Neural progenitor cell (in vitro differentiated cells): ENCODE data around the gene SIPA1L3. TPM values are rescaled to one million over a fixed set of nuclear protein-coding genes. Genes with fewer than 3 reads are reported as not detected.
A peak's percentile ranks its signal among the peaks of the same experiment; 100 is the strongest.
"Not testable (repeated sequence)": the region's sequence is repeated elsewhere in the genome, so short reads cannot be mapped to it uniquely, and the experiment has no call there.

Experiments used
- DNase-seq: peaks from one replicate; pipeline ENCODE4 v3.0.0-alpha.2; 2016; ENCODE audit warnings: low spot score
- H2AFZ ChIP-seq: fragments of 200-600 bp; sonication (generic); replicated peaks from 2 replicates; pipeline ENCODE4 v1.6.1; 2016; ENCODE audit warnings: antibody characterized with exemption
- H3F3A ChIP-seq: fragments of 200-600 bp; sonication (generic); 2 replicates; pipeline ENCODE4 v1.6.1; 2016; ENCODE audit warnings: antibody characterized with exemption, low read depth
- H3K27ac ChIP-seq: fragments of 200-600 bp; sonication (generic); 2 replicates; pipeline ENCODE4 v1.5.1; 2016; ENCODE audit warnings: mild to moderate bottlenecking
- H3K27me3 ChIP-seq: fragments of 200-600 bp; sonication (generic); 2 replicates; pipeline ENCODE4 v1.6.1; 2016; ENCODE audit warnings: mild to moderate bottlenecking, moderate library complexity
- H3K36me3 ChIP-seq: fragments of 200-600 bp; sonication (generic); 2 replicates; pipeline ENCODE4 v1.5.1; 2016
- H3K4me1 ChIP-seq: fragments of 200-600 bp; sonication (generic); 2 replicates; pipeline ENCODE4 v1.6.1; 2016; ENCODE audit warnings: mixed run types
- H3K4me2 ChIP-seq: fragments of 200-600 bp; sonication (generic); 2 replicates; pipeline ENCODE4 v1.6.1; 2016
- H3K4me3 ChIP-seq: fragments of 200-600 bp; sonication (generic); 2 replicates; pipeline ENCODE4 v1.5.1; 2016
- H3K79me2 ChIP-seq: fragments of 200-600 bp; sonication (generic); 2 replicates; pipeline ENCODE4 v1.6.1; 2016; ENCODE audit warnings: low read depth
- H3K9ac ChIP-seq: fragments of 200-600 bp; sonication (generic); 2 replicates; pipeline ENCODE4 v1.6.1; 2016
- H3K9me3 ChIP-seq: fragments of 200-600 bp; sonication (generic); 2 replicates; pipeline ENCODE4 v1.5.1; 2016; ENCODE audit warnings: low read depth
- H4K20me1 ChIP-seq: fragments of 200-600 bp; sonication (generic); 2 replicates; pipeline ENCODE4 v1.6.1; 2016; ENCODE audit warnings: low read depth
- H3K27ac Mint-ChIP-seq: 3 replicates; pipeline ENCODE4 v1.8.0; 2021; ENCODE audit warnings: mixed read lengths
- H3K27me3 Mint-ChIP-seq: 2 replicates; pipeline ENCODE4 v1.8.0; 2022; ENCODE audit warnings: low read depth, mild to moderate bottlenecking, inconsistent platforms, moderate library complexity, mixed read lengths; ENCODE audit not compliant: insufficient read depth
- H3K36me3 Mint-ChIP-seq: 3 replicates; pipeline ENCODE4 v1.8.0; 2021; ENCODE audit warnings: mixed read lengths
- H3K4me1 Mint-ChIP-seq: 3 replicates; pipeline ENCODE4 v1.8.0; 2021; ENCODE audit warnings: mixed read lengths
- H3K4me3 Mint-ChIP-seq: 3 replicates; pipeline ENCODE4 v1.8.0; 2021; ENCODE audit warnings: mild to moderate bottlenecking, moderate library complexity, mixed read lengths
- H3K9me3 Mint-ChIP-seq: 3 replicates; pipeline ENCODE4 v1.8.0; 2020; ENCODE audit warnings: mixed read lengths
- CTCF ChIP-seq: fragments of 200-600 bp; sonication (generic); IDR thresholded peaks from 2 replicates; pipeline ENCODE4 v1.5.1; 2017; ENCODE audit warnings: antibody characterized with exemption, mild to moderate bottlenecking
- EZH2 ChIP-seq: fragments of 200-600 bp; sonication (generic); IDR thresholded peaks from 2 replicates; pipeline ENCODE4 v1.6.1; 2017; ENCODE audit warnings: antibody characterized with exemption, mild to moderate bottlenecking, moderate library complexity
- EZH2phosphoT487 ChIP-seq: fragments of 200-600 bp; sonication (generic); IDR thresholded peaks from 2 replicates; pipeline ENCODE4 v1.6.1; 2017; ENCODE audit warnings: antibody characterized with exemption
- total RNA-seq: library from RNA; depleted of rRNA; stranded (reverse); fragments of >200 nt; gene quantifications from 2 replicates; pipeline ENCODE4 v1.2.3, GENCODE V29; 2015; ENCODE audit warnings: low replicate concordance

SIPA1L3 gene
- total RNA-seq, 1 donor from 2014 or later, result 19.2 TPM

DNA sequence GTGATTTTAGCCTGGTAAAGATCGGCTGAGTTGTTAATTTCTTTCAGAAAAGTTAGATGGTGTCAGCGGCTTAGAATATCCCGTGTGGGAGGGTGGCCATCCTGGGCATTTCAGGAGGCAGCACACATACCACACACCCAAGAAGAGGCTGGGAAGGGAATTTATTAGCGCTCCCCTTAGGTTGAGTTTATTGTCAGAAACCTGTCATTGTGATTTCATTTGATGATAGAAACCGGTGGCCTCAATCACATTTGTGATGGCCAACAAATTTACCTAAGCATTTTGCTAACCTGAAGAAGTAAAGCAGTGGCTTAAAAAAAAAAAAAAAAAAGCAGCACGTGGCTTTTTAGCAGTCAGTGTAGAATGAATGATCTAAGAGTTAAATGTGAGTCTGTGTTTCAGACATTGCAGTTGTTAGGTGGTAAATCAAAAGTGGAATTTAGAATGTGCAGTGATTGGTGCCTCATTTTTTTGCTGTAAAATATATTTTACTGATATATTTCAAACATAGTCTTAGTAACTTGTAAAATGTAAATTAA is 2.7 kb downstream of the SIPA1L3 start:
- TF ChIP-seq EZH2 (no peak), CTCF (no peak), EZH2phosphoT487 (no peak)
- H3K4me1 Mint-ChIP-seq, result peaks cover 31% of the 10 kb centered on the region
- no peak overlapping the region for H3K4me3 ChIP-seq
- H3K4me3 Mint-ChIP-seq, result peak overlapping the region; percentile 89
- H3K36me3 Mint-ChIP-seq, result peaks cover 6% of the 10 kb centered on the region
- peak overlapping the region; percentile 31 for H3K4me2 ChIP-seq
- peaks cover 14% of the 10 kb centered on the region for H3K4me1 ChIP-seq
- H3K79me2 ChIP-seq, result peaks cover 75% of the 10 kb centered on the region
- H3K9me3 ChIP-seq, result no peaks in the 10 kb centered on the region
- peaks cover 55% of the 10 kb centered on the region for H4K20me1 ChIP-seq
- no peak for DNase-seq
- H3F3A ChIP-seq, result peaks cover 13% of the 10 kb centered on the region
- no peaks in the 10 kb centered on the region for H3K36me3 ChIP-seq
- H3K9ac ChIP-seq, result no peak overlapping the region
- H3K27me3 ChIP-seq, result no peaks in the 10 kb centered on the region
- H3K27ac Mint-ChIP-seq, result no peak overlapping the region
- no peak overlapping the region for H3K27ac ChIP-seq
- H3K9me3 Mint-ChIP-seq, result no peaks in the 10 kb centered on the region
- peaks cover 2% of the 10 kb centered on the region for H3K27me3 Mint-ChIP-seq
- H2AFZ ChIP-seq, result no peak overlapping the region

- no peaks in the 10 kb centered on the region for H3K9me3 Mint-ChIP-seq
- peaks cover 19% of the 10 kb centered on the region for H3K36me3 Mint-ChIP-seq
- Histone ChIP-seq H3K4me3 (no peak overlapping the region), H4K20me1 (peaks cover 58% of the 10 kb centered on the region), H3K9ac (no peak overlapping the region), H3K36me3 (no peaks in the 10 kb centered on the region), H3K9me3 (no peaks in the 10 kb centered on the region), H3K79me2 (peaks cover 100% of the 10 kb centered on the region), H3K4me2 (no peak overlapping the region), H3K27ac (no peak overlapping the region), H3K27me3 (no peaks in the 10 kb centered on the region), H3F3A (no peaks in the 10 kb centered on the region), H3K4me1 (peaks cover 2% of the 10 kb centered on the region), H2AFZ (no peak overlapping the region)
- TF ChIP-seq EZH2 (no peak), EZH2phosphoT487 (no peak), CTCF (no peak)
- peak overlapping the region; percentile 13 for H3K27ac Mint-ChIP-seq
- no peak for DNase-seq
- H3K27me3 Mint-ChIP-seq, result peaks cover 2% of the 10 kb centered on the region
- peaks cover 9% of the 10 kb centered on the region for H3K4me1 Mint-ChIP-seq
- no peak overlapping the region for H3K4me3 Mint-ChIP-seq
Observed at GRCh38 chr19:37914908-37915307, 7.9 kb downstream of the SIPA1L3 start.

- Histone ChIP-seq H3K9ac (no peak overlapping the region), H3K9me3 (no peaks in the 10 kb centered on the region), H3K36me3 (no peaks in the 10 kb centered on the region), H2AFZ (no peak overlapping the region), H3F3A (peaks cover 10% of the 10 kb centered on the region), H3K4me1 (peaks cover 9% of the 10 kb centered on the region), H3K4me3 (no peak overlapping the region), H3K4me2 (peak overlapping the region; percentile 27), H3K79me2 (peaks cover 86% of the 10 kb centered on the region), H3K27ac (peak overlapping the region; percentile 81), H3K27me3 (no peaks in the 10 kb centered on the region), H4K20me1 (peaks cover 28% of the 10 kb centered on the region)
- H3K27ac Mint-ChIP-seq, result peak overlapping the region; percentile 93
- TF ChIP-seq EZH2 (no peak), CTCF (no peak), EZH2phosphoT487 (no peak)
- H3K36me3 Mint-ChIP-seq, result peaks cover 18% of the 10 kb centered on the region
- H3K4me3 Mint-ChIP-seq, result peak overlapping the region; percentile 66
- peaks cover 21% of the 10 kb centered on the region for H3K4me1 Mint-ChIP-seq
- no peaks in the 10 kb centered on the region for H3K27me3 Mint-ChIP-seq
- no peaks in the 10 kb centered on the region for H3K9me3 Mint-ChIP-seq
- DNase-seq, result peak; percentile 23
Observed at GRCh38 chr19:37920591-37921450, 13.8 kb downstream of the SIPA1L3 start.

DNA sequence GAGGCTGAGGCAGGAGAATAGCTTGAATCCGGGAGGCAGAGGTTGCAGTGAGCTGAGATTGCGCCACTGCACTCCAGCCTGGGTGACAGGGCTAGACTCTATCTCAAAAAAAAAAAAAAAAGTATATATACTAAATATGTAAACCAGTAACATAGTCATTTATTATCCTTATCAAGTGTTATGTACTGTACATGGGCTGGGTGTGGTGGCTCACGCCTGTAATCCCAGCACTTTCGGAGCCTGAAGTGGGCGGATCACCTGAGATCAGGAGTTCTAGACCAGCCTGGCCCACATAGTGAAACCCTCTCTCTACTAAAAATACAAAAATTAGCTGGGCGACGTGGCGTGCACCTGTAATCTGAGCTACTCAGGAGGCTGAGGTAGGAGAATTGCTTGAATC is 17.6 kb downstream of the SIPA1L3 start:
- H3K4me2 ChIP-seq, H3K9me3 Mint-ChIP-seq, H3K36me3 Mint-ChIP-seq, H3K9me3 ChIP-seq, H3K36me3 ChIP-seq, H3K27me3 Mint-ChIP-seq, H3K9ac ChIP-seq, H3K27ac Mint-ChIP-seq, H3K4me3 ChIP-seq, DNase-seq, H3K27me3 ChIP-seq, H3K27ac ChIP-seq, H2AFZ ChIP-seq, H3K4me3 Mint-ChIP-seq: not testable (repeated sequence)
- Histone ChIP-seq H4K20me1 (peaks cover 27% of the 10 kb centered on the region), H3K4me1 (peaks cover 27% of the 10 kb centered on the region), H3F3A (peaks cover 14% of the 10 kb centered on the region), H3K79me2 (peaks cover 85% of the 10 kb centered on the region)
- H3K4me1 Mint-ChIP-seq, result peaks cover 42% of the 10 kb centered on the region
